ENCODE measurements around the gene SLC16A2. TPM values are rescaled to one million over a fixed set of nuclear protein-coding genes. Genes with fewer than 3 reads are reported as not detected.

The SLC16A2 gene
- total RNA-seq, 6 experiments from 2014 or later, result 16.7 to 68.8 (median 53.4) TPM

DNA sequence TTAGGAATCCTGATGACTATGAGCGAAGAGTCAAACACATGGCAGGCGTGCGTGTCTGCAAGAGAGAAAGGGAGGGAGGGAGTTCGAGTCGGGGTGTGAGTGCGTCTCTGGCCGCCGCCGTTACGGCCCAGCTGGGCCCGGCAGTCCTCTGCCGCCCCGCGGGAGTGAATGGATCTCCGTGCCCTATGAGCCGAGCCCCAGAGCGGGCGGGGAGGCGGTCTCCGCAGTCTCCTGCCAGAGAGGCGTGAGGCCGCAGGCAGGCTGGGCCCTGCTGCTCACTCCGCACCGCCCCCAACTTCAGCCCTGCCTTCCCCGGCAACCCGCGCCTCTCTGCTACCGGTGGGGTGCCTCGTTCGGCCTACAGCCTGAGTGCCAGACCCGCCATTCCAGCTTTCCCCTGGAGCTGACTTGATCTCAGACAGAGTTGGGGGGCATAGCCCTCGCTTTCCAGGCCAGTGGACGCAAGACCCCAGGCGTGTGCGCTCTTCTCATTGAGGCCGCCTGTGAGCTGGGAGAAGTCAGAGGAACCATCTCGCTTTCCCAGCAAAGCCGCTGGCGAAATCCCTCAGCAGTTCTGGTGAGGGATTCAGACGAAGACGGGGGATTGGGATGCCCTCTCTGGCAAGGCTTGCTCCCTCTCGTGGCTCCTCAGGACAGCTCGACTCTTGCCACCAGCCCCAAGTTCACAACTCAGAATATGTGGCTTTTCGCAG is 1.4 kb downstream of the SLC16A2 start:
- Histone ChIP-seq H3K4me3 (peak overlapping the region; percentile 40 to 59 (median 55)), H3K36me3 (no peaks in the 10 kb centered on the region), H3K27ac (peak overlapping the region; percentile 31 to 62 (median 47)), H3K4me1 (peaks cover 0 to 6% (median 0%) of the 10 kb centered on the region in 4 donors), H3K27me3 (no peaks in the 10 kb centered on the region), H3K9me3 (no peaks in the 10 kb centered on the region)
- TF ChIP-seq, protein P1, sequence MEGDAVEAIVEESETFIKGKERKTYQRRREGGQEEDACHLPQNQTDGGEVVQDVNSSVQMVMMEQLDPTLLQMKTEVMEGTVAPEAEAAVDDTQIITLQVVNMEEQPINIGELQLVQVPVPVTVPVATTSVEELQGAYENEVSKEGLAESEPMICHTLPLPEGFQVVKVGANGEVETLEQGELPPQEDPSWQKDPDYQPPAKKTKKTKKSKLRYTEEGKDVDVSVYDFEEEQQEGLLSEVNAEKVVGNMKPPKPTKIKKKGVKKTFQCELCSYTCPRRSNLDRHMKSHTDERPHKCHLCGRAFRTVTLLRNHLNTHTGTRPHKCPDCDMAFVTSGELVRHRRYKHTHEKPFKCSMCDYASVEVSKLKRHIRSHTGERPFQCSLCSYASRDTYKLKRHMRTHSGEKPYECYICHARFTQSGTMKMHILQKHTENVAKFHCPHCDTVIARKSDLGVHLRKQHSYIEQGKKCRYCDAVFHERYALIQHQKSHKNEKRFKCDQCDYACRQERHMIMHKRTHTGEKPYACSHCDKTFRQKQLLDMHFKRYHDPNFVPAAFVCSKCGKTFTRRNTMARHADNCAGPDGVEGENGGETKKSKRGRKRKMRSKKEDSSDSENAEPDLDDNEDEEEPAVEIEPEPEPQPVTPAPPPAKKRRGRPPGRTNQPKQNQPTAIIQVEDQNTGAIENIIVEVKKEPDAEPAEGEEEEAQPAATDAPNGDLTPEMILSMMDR (IDR thresholded peaks at IDR 0.05), result peak in 3 of 4 donors; percentile 5 to 14 (median 8)
- peak; percentile 49 for TF ChIP-seq POLR2A (IDR thresholded peaks at IDR 0.05)
- WGBS (ENCODE audit: insufficient coverage, low coverage, low lambda C conversion rate, missing lambda C conversion rate), result 54% methylated on average over 10 of the region's 44 CpGs
- intact Hi-C loops (cut with DNase I), result no loop called here
- peak; percentile 53 to 61 (median 58) for ATAC-seq
- DNase-seq, result peak; percentile 63 to 77 (median 64)

DNA sequence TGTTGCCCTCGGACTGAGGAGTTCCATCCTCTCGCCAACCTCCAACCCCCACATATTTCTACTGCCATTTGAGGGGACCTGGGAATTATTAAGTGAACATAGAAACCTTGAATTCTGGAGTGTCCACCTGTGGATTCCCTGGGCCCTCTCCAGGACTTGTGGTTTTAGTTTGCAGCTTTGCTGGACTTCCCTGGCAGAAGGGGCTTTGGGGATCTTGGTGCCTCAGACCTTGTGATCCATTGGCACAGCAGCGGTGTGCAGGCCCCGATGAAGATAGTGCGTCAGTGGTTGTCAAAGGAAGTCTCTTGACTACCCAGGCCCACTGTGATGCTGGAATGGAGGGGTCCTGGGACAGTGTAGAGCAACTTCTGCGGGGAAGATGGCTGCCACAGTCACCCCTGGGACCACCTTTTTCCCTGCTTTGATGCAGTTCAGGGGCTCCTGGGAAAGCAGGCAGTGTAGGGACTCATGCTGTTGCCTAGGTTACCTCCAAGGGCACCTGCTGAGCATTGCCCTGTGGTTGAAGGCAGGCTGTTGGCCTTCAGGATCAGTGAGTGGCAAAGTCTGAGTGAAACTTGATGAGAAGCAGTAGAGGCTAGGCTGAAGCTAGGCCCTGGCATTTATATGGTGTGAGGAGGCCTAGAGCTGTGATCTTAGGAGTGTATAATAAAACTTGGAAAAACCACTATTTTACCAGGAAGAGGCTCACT is 2.2 kb downstream of the SLC16A2 start:
- intact Hi-C loops (cut with DNase I), result no loop called here
- DNase-seq (no peak), ATAC-seq (no peak)
- Histone ChIP-seq H3K27ac (no peak overlapping the region), H3K27me3 (no peaks in the 10 kb centered on the region), H3K36me3 (no peaks in the 10 kb centered on the region), H3K4me1 (peaks cover 0 to 6% (median 0%) of the 10 kb centered on the region in 4 donors), H3K9me3 (no peaks in the 10 kb centered on the region), H3K4me3 (peak overlapping the region in 2 of 3 donors; percentile 55 to 59)
- 83% methylated on average over 2 of the region's 6 CpGs for WGBS (ENCODE audit: insufficient coverage, low coverage, low lambda C conversion rate, missing lambda C conversion rate)
- no peak for TF ChIP-seq POLR2A (IDR thresholded peaks at IDR 0.05)
- TF ChIP-seq, protein P1 (IDR thresholded peaks at IDR 0.05), result no peak

DNA sequence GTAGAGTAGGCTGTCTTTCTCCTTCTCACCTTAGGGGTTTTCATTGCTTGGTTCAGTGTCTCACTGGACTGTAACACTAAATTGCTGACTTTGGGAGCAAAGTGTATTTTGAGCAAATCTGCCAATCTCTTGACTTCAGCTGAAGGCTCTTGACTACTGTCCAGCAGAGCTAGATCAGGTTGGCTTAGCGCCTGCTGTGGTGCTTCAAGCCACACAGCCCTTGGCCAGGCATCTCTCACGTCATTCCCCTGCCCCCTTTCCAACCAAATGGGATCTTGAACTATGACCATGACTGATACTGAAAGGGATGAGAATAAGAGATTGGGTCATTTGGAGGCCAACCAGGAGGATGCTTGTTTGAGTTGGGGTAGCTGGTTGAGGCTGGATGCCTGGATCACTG is 4.8 kb downstream of the SLC16A2 start:
- Histone ChIP-seq H3K9me3 (no peaks in the 10 kb centered on the region), H3K36me3 (no peaks in the 10 kb centered on the region), H3K27me3 (no peaks in the 10 kb centered on the region), H3K27ac (no peak overlapping the region), H3K4me3 (no peak overlapping the region), H3K4me1 (peaks cover 0 to 6% (median 0%) of the 10 kb centered on the region in 4 donors)
- 0% methylated on average over 1 of the region's 2 CpGs for WGBS (ENCODE audit: insufficient coverage, low coverage, low lambda C conversion rate, missing lambda C conversion rate)
- intact Hi-C loops (cut with DNase I), result no loop called here
- DNase-seq, result peak in 2 of 3 donors; percentile 56 to 62
- peak in 2 of 4 donors; percentile 4 to 21 for ATAC-seq
- TF ChIP-seq, protein P1 (IDR thresholded peaks at IDR 0.05), result no peak
- no peak for TF ChIP-seq POLR2A (IDR thresholded peaks at IDR 0.05)

DNA sequence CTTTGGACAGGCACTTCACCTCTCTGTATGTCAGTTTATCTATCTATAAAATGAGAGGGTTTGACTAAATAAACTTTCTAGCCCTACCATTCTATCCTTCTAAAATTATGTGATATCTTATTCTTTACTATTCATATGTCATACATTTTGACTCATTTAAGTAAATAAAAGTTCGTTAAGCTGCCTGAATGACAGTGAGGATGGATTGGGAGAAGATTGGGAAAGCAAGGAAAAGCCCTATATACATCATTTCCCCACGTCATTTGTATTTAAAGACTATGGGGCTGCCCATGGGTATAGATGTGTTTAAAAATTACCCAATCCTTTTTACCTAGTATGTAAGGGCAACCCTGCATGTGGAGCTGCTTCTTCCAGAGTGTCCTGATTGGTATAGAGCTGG is 5.3 kb downstream of the SLC16A2 start:
- intact Hi-C loops (cut with DNase I), result no loop called here
- H3K27me3 ChIP-seq, result no peaks in the 10 kb centered on the region
- no peak overlapping the region for H3K4me3 ChIP-seq
- H3K36me3 ChIP-seq, result no peaks in the 10 kb centered on the region
- no peaks in the 10 kb centered on the region for H3K9me3 ChIP-seq
- 34% methylated on average over 2 of the region's 2 CpGs for WGBS (ENCODE audit: insufficient coverage, low coverage, low lambda C conversion rate, missing lambda C conversion rate)
- DNase-seq (no peak), ATAC-seq (no peak)
- TF ChIP-seq POLR2A (IDR thresholded peaks at IDR 0.05), result no peak
- TF ChIP-seq, protein P1 (IDR thresholded peaks at IDR 0.05), result no peak
- no peak overlapping the region for H3K27ac ChIP-seq
- peaks cover 0 to 6% (median 0%) of the 10 kb centered on the region in 4 donors for H3K4me1 ChIP-seq

Data from right lobe of liver (tissue), 6 donors.